ENCODE measurements around the gene TNFAIP8.

DNA sequence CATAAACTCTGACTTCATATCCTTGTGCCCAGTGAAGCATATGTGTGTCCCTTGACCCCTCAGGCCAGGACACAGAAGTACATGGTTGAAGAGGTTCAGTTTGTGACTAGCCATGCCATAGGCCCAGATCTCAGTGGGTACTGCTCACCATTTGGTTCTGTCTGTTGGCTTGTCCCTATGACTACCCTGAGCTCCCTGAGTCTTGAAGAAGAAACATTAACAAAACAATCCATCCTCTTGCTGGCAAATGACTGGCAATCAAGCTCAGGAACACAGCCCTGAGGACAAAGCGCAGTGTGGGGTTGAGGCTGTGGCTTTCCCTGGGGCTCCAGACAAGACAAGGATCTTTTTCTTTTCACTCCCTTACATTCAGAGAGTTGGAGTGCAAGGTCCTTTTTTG lies 46.3 kb downstream of the TNFAIP8 start:
- TF ChIP-seq NANOG (IDR thresholded peaks at IDR 0.05; ENCODE audit: borderline replicate concordance) (peak; percentile 22; the same call in 1 of the 2 replicates), ZNF114 (CRISPR knock-in tag; IDR thresholded peaks at IDR 0.05) (no peak), POLR2AphosphoS5 (IDR thresholded peaks at IDR 0.05; ENCODE audit: low read depth) (no peak), EZH2 (IDR thresholded peaks at IDR 0.05; ENCODE audit: low read depth, unreplicated experiment) (no peak)
- TF ChIP-seq, protein P1, sequence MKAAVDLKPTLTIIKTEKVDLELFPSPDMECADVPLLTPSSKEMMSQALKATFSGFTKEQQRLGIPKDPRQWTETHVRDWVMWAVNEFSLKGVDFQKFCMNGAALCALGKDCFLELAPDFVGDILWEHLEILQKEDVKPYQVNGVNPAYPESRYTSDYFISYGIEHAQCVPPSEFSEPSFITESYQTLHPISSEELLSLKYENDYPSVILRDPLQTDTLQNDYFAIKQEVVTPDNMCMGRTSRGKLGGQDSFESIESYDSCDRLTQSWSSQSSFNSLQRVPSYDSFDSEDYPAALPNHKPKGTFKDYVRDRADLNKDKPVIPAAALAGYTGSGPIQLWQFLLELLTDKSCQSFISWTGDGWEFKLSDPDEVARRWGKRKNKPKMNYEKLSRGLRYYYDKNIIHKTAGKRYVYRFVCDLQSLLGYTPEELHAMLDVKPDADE (IDR thresholded peaks at IDR 0.05) = no peak
- TF ChIP-seq, protein P2, sequence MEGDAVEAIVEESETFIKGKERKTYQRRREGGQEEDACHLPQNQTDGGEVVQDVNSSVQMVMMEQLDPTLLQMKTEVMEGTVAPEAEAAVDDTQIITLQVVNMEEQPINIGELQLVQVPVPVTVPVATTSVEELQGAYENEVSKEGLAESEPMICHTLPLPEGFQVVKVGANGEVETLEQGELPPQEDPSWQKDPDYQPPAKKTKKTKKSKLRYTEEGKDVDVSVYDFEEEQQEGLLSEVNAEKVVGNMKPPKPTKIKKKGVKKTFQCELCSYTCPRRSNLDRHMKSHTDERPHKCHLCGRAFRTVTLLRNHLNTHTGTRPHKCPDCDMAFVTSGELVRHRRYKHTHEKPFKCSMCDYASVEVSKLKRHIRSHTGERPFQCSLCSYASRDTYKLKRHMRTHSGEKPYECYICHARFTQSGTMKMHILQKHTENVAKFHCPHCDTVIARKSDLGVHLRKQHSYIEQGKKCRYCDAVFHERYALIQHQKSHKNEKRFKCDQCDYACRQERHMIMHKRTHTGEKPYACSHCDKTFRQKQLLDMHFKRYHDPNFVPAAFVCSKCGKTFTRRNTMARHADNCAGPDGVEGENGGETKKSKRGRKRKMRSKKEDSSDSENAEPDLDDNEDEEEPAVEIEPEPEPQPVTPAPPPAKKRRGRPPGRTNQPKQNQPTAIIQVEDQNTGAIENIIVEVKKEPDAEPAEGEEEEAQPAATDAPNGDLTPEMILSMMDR (conservative IDR thresholded peaks at IDR 0.05; ENCODE audit: low read depth in 2 of 2) = no peak

Data from GM23338 (cell line).